ENCODE results near the gene RABL2B.
"Not testable (repeated sequence)": the region's sequence is repeated elsewhere in the genome, so short reads cannot be mapped to it uniquely, and the experiment has no call there.

The RABL2B gene

DNA sequence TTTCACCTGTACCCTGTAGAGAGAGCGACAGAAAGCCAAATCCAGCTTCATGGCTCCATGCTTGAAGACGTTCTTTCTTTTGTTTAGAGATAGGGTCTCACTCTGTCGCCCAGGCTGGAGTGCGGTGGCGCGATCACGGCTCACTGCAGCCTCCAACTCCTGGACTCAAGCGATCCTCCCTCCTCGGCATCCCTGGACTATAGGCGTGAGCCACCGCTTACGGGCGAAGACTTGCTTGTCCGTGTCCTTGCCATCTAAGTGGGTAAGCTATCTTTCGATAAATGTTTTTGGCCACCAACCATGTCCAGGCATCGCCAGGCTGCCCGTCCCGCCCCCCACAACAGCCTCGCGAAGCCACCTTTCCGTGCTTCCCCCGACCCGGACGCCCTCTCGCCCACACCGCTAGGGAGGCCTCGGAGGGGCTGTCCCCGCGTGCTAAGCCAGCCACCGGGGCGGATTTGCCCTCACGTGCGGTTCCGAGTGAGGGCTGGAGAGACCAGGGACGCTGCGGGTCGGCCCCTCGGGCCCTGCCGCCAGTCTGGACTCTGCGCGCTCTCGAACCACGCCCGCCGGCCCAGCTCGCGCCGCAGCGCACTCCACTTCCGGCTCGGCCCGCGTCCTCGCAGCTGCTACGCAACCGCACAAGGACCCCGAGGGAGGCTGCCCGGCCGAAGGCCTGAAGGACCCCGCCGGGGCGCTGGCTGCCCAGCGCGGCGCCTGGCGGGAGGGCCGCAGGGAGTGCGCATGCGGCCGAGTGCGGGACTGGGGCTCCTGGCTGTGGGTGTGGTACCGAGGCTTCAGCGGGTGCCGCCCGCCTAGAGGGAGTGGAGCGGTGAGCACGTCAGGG lies at the start of gene RABL2B:
TSS of gene RABL2B (minus strand) at position 604 of the 847 bp plus-strand sequence. CDS start 1,342 bp downstream, outside the sequence.
- peak; percentile 91 for DNase-seq

DNA sequence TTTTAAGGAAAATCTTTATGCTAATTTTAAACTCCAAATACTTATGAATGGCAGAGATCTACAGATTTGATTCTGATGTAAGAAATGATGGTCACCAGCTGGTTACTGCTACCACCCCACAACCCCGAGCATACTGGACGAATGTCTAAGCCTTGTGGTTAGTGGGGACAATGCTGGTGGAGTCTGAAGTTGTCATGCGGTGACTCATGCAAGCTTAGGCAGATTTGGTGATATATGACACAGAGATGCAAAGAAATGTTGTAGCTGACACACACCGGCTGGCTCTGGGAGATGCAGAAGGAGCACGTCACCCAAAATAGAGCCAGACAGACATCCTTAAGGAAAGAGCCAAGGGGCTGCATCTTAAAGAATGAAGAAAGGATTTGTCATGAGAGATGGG lies 3.5 kb upstream of the RABL2B start:
- not testable (repeated sequence) for DNase-seq

GRCh38 chr22:50785289-50785688 lies 1.9 kb upstream of the RABL2B start:
- not testable (repeated sequence) for DNase-seq

DNA sequence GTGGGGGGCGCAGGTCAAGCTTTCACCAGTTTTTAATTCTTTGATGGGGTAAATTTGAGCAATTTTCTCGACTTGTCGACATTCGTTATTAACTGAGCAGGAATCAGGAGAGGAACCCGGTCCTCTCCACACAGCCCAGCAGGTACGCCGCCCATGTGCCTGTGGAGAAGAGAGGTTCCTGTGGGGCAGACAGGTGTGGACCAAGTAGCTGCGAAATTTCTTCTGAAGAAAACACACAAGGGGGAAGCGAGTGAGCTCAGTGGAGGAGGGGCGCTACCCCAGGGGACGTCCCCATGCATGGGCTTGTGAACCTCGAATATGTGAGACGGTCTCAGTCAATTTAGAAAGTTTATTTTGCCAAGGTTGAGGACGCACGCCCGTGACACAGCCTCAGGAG lies 442 bp upstream of the RABL2B start:
- peak; percentile 11 for DNase-seq

DNA sequence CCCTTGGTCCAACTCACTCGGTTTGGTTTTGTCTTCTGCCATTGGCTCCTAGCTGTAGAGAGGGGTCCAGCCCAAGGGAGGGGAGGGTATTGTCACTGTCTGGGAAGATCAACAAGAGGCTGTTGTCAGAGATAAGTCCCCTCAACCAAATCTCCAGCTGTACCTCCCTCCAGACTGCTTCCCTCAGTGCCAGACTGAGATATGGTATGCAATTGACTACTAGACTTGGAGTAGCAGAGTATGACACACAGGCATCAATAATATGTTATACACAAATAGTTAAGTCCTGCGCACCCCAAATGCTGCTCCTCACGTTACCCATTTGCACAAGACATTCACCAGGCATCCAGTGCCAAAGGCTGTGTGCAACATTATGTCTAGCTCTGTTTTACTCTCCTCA lies 1.2 kb downstream of the RABL2B start:
- not testable (repeated sequence) for DNase-seq

GRCh38 chr22:50780244-50780643 lies 3.2 kb downstream of the RABL2B start:
- not testable (repeated sequence) for DNase-seq

DNA sequence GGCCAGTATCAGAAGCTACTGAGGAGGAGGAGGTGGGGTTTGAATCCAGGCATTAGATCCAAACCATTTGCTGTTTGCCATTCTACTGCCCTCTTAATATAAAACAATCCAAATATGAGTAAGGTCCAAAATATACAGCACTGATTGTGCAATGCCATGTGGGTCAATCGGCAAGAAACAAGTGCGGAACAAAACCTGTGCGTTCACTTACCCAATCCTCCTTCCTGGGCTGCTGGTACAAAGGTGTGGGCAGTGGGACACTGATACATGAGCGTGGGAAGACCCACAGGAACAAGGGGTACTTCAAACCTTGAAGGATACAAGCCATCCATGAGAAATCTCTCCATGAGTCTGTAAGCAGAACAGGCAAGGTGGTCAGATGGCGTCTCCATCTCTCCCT lies 5.8 kb downstream of the RABL2B start:
- not testable (repeated sequence) for DNase-seq

GRCh38 chr22:50775132-50775531 lies 8.3 kb downstream of the RABL2B start:
- DNase-seq: not testable (repeated sequence)

- not testable (repeated sequence) for DNase-seq
Measured at GRCh38 chr22:50764288-50764687, 19.1 kb downstream of the RABL2B start.

- not testable (repeated sequence) for DNase-seq
Measured at GRCh38 chr22:50761829-50762228, 21.6 kb downstream of the RABL2B start.

GRCh38 chr22:50759597-50760341 lies 23.7 kb downstream of the RABL2B start:
- DNase-seq: not testable (repeated sequence)

GRCh38 chr22:50756949-50757491 lies 26.4 kb downstream of the RABL2B start:
- peak; percentile 64 for DNase-seq

DNA sequence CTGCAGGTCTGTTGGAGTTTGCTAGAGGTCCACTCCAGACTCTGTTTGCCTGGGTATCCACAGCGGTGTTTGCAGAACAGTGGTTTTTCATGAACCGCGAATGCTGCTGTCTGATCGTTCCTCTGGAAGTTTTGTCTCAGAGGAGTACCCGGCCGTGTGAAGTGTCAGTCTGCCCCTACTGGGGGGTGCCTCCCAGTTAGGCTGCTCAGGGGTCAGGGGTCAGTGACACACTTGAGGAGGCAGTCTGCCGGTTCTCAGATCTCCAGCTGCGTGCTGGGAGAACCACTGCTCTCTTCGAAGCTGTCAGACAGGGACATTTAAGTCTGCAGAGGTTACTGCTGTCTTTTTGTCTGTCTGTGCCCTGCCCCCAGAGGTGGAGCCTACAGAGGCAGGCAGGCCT lies 27.0 kb downstream of the RABL2B start:
- not testable (repeated sequence) for DNase-seq

- not testable (repeated sequence) for DNase-seq
Measured at GRCh38 chr22:50755251-50755650, 28.2 kb downstream of the RABL2B start.

DNA sequence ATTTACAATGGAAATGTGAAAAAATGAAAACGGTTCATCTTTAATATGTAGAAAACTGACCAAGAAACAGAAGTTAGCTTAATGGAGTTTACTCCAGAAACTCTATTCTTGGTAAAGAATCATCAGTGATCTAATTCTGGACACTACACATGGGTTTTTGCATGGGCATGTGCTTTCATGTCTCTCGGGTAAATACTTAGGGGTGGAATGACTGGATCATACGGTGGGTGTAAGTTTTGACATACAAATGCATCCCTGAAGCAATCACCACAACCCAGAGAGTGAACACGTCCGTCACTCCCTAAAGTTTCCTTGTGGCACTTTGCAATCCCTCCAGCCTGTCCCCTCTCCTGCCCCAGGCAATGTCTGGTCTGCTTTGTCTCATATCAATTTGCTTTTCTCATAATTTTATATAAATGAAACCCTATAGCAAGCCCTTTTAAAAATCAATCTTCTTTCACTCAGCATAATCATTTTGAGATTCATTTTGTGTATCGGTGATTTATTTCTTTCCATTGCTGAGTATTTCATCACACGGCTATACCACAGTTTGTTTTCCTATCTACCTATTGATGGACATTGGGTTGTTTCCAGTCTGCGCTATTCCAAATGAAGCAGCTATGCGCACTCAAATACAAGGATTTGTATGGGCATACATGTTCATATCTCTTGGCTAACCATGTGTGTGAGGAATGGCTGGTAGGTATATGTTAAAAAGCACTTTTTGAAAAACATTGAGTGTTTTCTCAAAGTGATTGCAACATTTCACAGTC lies 33.9 kb downstream of the RABL2B start:
- DNase-seq: not testable (repeated sequence)

DNA sequence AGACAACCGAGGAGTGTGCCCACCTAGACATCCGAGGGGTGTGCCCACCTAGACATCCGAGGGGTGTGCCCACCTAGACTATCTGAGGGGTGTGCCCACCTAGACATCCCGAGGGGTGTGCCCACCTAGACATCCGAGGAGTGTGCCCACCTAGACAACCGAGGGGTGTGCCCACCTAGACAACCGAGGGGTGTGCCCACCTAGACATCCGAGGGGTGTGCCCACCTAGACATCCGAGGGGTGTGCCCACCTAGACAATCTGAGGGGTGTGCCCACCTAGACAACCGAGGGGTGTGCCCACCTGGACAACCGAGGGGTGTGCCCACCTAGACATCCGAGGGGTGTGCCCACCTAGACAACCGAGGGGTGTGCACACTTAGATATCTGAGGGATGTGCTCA lies 34.8 kb downstream of the RABL2B start:
- not testable (repeated sequence) for DNase-seq

GRCh38 chr22:50747521-50747920 lies 35.9 kb downstream of the RABL2B start:
- DNase-seq: not testable (repeated sequence)

GRCh38 chr22:50744424-50744823 lies 39.0 kb downstream of the RABL2B start:
- DNase-seq: not testable (repeated sequence)

DNA sequence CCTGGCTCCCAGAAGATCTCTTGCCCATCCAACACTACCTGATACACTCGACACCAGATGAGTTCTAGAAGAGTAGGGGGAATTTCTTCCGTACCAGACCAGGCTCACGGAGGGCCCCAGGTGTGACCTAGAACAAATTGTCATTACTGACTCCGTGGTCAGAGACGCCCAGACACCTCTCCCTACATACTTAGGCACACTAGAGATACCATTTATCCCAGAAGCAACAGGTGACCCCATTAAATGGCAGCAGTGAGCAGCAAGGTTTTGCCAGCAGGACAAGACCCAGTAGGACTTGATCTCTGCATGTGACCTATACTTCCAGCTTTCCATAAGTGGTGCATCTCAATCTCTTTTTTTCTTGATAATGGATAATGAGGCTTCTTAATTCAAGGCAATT lies 42.7 kb downstream of the RABL2B start:
- not testable (repeated sequence) for DNase-seq

DNA sequence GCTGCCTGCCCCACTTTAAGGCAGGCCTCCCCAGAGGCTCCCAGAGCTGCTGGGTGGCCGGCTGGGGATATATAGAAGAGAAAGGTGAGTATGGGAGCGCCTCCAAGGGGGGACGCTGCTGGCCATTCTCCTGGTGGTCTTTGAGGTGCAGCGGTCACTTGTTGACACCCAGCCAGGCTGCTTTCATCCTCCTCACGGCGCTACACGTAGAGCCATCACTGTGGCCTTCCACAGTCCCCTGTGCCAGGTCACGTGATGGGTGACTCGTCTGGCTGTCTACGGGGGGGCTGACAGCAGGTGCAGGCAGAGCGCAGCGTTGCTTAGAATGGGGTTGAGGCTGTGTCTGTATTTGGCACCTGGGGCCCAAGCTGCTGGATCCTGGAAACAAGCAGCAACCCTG lies 43.5 kb downstream of the RABL2B start:
- no peak for DNase-seq

DNA sequence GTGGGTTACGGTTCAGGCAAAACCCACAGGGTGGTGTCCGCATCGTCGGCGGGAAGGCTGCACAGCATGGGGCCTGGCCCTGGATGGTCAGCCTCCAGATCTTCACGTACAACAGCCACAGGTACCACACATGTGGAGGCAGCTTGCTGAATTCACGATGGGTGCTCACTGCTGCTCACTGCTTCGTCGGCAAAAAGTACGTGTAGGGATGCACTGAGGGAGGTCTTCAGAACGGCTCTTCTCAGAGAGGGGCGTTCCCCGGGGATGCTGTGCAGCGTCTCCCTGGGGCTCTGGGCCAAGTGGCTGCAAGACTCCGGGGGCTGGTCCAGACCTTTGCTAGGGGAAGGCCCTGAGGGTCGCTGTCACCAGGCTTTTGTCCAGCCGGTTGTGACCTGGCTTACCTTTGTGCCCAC lies 44.2 kb downstream of the RABL2B start:
- no peak for DNase-seq

GRCh38 chr22:50738649-50739227 lies 44.7 kb downstream of the RABL2B start:
- DNase-seq: no peak

Measured in activated naive CD4-positive, alpha-beta T cell treated with Interleukin-2 at 50 U/mL for 16 hours (primary cell).